Measurements from ENCODE around the gene PAOX.

PAOX gene

GRCh38 chr10:133350283-133350949, 28.6 kb upstream of the PAOX start:
- DNase-seq: no peak

- no peak for DNase-seq
These were observed 28.1 kb upstream of the PAOX start for GRCh38 chr10:133350950-133351329.

- DNase-seq: no peak
These were observed 27.4 kb upstream of the PAOX start for GRCh38 chr10:133351408-133352318.

- no peak for DNase-seq
These were observed 25.7 kb upstream of the PAOX start for GRCh38 chr10:133353202-133353959.

GRCh38 chr10:133353988-133354605, 25.0 kb upstream of the PAOX start:
- DNase-seq: no peak

- DNase-seq: no peak
These were observed 24.3 kb upstream of the PAOX start for GRCh38 chr10:133354672-133355240.

- DNase-seq: no peak
These were observed 23.8 kb upstream of the PAOX start for GRCh38 chr10:133355266-133355665.

- DNase-seq: no peak
These were observed 23.1 kb upstream of the PAOX start for GRCh38 chr10:133355991-133356390.

GRCh38 chr10:133356549-133357284, 22.3 kb upstream of the PAOX start:
- no peak for DNase-seq

GRCh38 chr10:133357285-133358161, 21.5 kb upstream of the PAOX start, which contains the start of gene FUOM:
FUOM (minus strand) TSS chr10:133358019; CDS start chr10:133358007, 12 bp downstream.
- DNase-seq: peak; percentile 72

- no peak for DNase-seq
These were observed 20.7 kb upstream of the PAOX start for GRCh38 chr10:133358162-133358924.

- no peak for DNase-seq
These were observed 20.1 kb upstream of the PAOX start for GRCh38 chr10:133358925-133359310.

GRCh38 chr10:133359554-133359971, 19.5 kb upstream of the PAOX start:
- no peak for DNase-seq

GRCh38 chr10:133359972-133360610, 19.0 kb upstream of the PAOX start:
- no peak for DNase-seq

- DNase-seq: no peak
These were observed 17.8 kb upstream of the PAOX start for GRCh38 chr10:133361227-133361626.

GRCh38 chr10:133361773-133362441, 17.2 kb upstream of the PAOX start:
- no peak for DNase-seq

GRCh38 chr10:133362846-133363245, 16.2 kb upstream of the PAOX start:
- DNase-seq: no peak

- no peak for DNase-seq
These were observed 14.2 kb upstream of the PAOX start for GRCh38 chr10:133364645-133365431.
